ENCODE results near the gene ARHGAP24.
"Not testable (repeated sequence)": the region's sequence is repeated elsewhere in the genome, so short reads cannot be mapped to it uniquely, and the experiment has no call there.

Gene ARHGAP24

DNA sequence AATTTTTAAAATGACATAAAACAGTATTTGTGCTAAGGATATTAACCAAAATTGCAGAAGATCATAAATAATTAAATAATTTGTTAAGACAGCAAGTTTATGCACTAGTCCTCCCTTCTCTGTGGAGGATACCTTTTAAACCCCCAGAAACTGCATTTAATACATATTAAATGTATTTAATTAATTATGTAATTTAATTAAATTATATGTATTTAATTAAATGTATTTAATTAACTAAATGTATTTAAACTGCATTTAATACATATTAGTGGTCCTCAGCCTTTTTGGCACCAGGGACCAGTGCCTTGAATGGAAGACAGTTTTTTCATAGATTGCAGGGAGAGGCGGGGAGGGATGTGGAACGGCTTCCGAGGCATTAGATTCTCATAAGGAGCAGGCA lies 404.6 kb downstream of the ARHGAP24 start:
- Histone ChIP-seq H3K4me1 (ENCODE audit: control insufficient read depth in 1 of 2, insufficient read depth in 2 of 2, low read length in 2 of 2) (peaks cover 0 to 6% of the 10 kb centered on the region in 2 donors), H3K36me3 (ENCODE audit: control insufficient read depth in 1 of 2, insufficient read depth in 2 of 2, low read length in 2 of 2) (no peaks in the 10 kb centered on the region), H3K4me3 (ENCODE audit: low read depth in 1 of 2, low read length in 2 of 2) (no peak overlapping the region), H3K9ac (ENCODE audit: low read depth in 1 of 2, low read length in 2 of 2) (no peak overlapping the region), H3K9me3 (ENCODE audit: control insufficient read depth in 1 of 2, low read length in 2 of 2) (no peaks in the 10 kb centered on the region), H3K27ac (ENCODE audit: low read depth, low read length) (no peak overlapping the region), H3K27me3 (ENCODE audit: control insufficient read depth in 1 of 2, insufficient read depth in 2 of 2, low read length in 2 of 2) (no peaks in the 10 kb centered on the region)

- no peaks in the 10 kb centered on the region for H3K36me3 ChIP-seq (ENCODE audit: control insufficient read depth in 1 of 2, insufficient read depth in 2 of 2, low read length in 2 of 2)
- no peaks in the 10 kb centered on the region for H3K9me3 ChIP-seq (ENCODE audit: control insufficient read depth in 1 of 2, low read length in 2 of 2)
Measured at GRCh38 chr4:85883180-85883579, 408.2 kb downstream of the ARHGAP24 start.

GRCh38 chr4:85884251-85884650 lies 409.3 kb downstream of the ARHGAP24 start:
- peaks cover 0 to 6% of the 10 kb centered on the region in 2 donors for H3K4me1 ChIP-seq (ENCODE audit: control insufficient read depth in 1 of 2, insufficient read depth in 2 of 2, low read length in 2 of 2)
- H3K4me3 ChIP-seq (ENCODE audit: low read depth in 1 of 2, low read length in 2 of 2), result no peak overlapping the region
- H3K9me3 ChIP-seq (ENCODE audit: control insufficient read depth in 1 of 2, low read length in 2 of 2), result no peaks in the 10 kb centered on the region
- H3K27me3 ChIP-seq (ENCODE audit: control insufficient read depth in 1 of 2, insufficient read depth in 2 of 2, low read length in 2 of 2), result no peaks in the 10 kb centered on the region
- H3K9ac ChIP-seq (ENCODE audit: low read depth in 1 of 2, low read length in 2 of 2), result no peak overlapping the region
- H3K36me3 ChIP-seq (ENCODE audit: control insufficient read depth in 1 of 2, insufficient read depth in 2 of 2, low read length in 2 of 2), result no peaks in the 10 kb centered on the region
- no peak overlapping the region for H3K27ac ChIP-seq (ENCODE audit: low read depth, low read length)

More at GRCh38 chr4:85883180-85883579, 408.2 kb downstream of the ARHGAP24 start:
- Histone ChIP-seq H3K4me3 (ENCODE audit: low read depth in 1 of 2, low read length in 2 of 2) (no peak overlapping the region), H3K27me3 (ENCODE audit: control insufficient read depth in 1 of 2, insufficient read depth in 2 of 2, low read length in 2 of 2) (no peaks in the 10 kb centered on the region), H3K27ac (ENCODE audit: low read depth, low read length) (no peak overlapping the region), H3K9ac (ENCODE audit: low read depth in 1 of 2, low read length in 2 of 2) (no peak overlapping the region), H3K4me1 (ENCODE audit: control insufficient read depth in 1 of 2, insufficient read depth in 2 of 2, low read length in 2 of 2) (peaks cover 0 to 6% of the 10 kb centered on the region in 2 donors)

- no peak overlapping the region for H3K9ac ChIP-seq (ENCODE audit: low read depth in 1 of 2, low read length in 2 of 2)
- H3K27me3 ChIP-seq (ENCODE audit: control insufficient read depth in 1 of 2, insufficient read depth in 2 of 2, low read length in 2 of 2), result no peaks in the 10 kb centered on the region
- H3K27ac ChIP-seq (ENCODE audit: low read depth, low read length), result no peak overlapping the region
- no peaks in the 10 kb centered on the region for H3K36me3 ChIP-seq (ENCODE audit: control insufficient read depth in 1 of 2, insufficient read depth in 2 of 2, low read length in 2 of 2)
- H3K4me1 ChIP-seq (ENCODE audit: control insufficient read depth in 1 of 2, insufficient read depth in 2 of 2, low read length in 2 of 2), result peaks cover 0 to 16% of the 10 kb centered on the region in 2 donors
- H3K4me3 ChIP-seq (ENCODE audit: low read depth in 1 of 2, low read length in 2 of 2), result no peak overlapping the region
- H3K9me3 ChIP-seq (ENCODE audit: control insufficient read depth in 1 of 2, low read length in 2 of 2), result no peaks in the 10 kb centered on the region
Measured at GRCh38 chr4:85886665-85887064, 411.7 kb downstream of the ARHGAP24 start.

DNA sequence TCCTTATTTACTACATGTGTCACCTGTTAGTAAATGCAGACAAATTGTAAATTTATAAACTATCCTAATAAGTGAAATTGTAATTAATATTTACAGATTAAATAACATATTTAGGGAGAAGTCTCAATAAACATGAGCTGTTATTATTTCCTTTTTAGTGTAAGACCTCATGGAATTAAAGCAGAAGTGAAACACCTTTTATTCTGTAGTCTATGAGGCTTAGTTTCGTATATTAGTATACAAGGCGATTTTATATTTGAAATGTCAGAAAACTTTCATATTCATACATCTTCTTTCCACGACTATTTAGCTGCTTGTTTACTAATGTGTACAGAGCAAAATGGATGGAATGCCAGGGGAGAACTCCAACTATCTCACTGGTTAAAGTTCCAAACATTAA lies 414.4 kb downstream of the ARHGAP24 start:
- H3K36me3 ChIP-seq (ENCODE audit: control insufficient read depth in 1 of 2, insufficient read depth in 2 of 2, low read length in 2 of 2), result no peaks in the 10 kb centered on the region
- no peaks in the 10 kb centered on the region for H3K27me3 ChIP-seq (ENCODE audit: control insufficient read depth in 1 of 2, insufficient read depth in 2 of 2, low read length in 2 of 2)
- H3K9me3 ChIP-seq (ENCODE audit: control insufficient read depth in 1 of 2, low read length in 2 of 2), result no peaks in the 10 kb centered on the region
- H3K27ac ChIP-seq (ENCODE audit: low read depth, low read length), result no peak overlapping the region
- H3K9ac ChIP-seq (ENCODE audit: low read depth in 1 of 2, low read length in 2 of 2), result no peak overlapping the region
- peaks cover 0 to 9% of the 10 kb centered on the region in 2 donors for H3K4me1 ChIP-seq (ENCODE audit: control insufficient read depth in 1 of 2, insufficient read depth in 2 of 2, low read length in 2 of 2)
- no peak overlapping the region for H3K4me3 ChIP-seq (ENCODE audit: low read depth in 1 of 2, low read length in 2 of 2)

GRCh38 chr4:85895755-85896154 lies 420.8 kb downstream of the ARHGAP24 start:
- Histone ChIP-seq H3K9me3 (ENCODE audit: control insufficient read depth in 1 of 2, low read length in 2 of 2) (no peaks in the 10 kb centered on the region), H3K27me3 (ENCODE audit: control insufficient read depth in 1 of 2, insufficient read depth in 2 of 2, low read length in 2 of 2) (no peaks in the 10 kb centered on the region), H3K4me1 (ENCODE audit: control insufficient read depth in 1 of 2, insufficient read depth in 2 of 2, low read length in 2 of 2) (no peaks in the 10 kb centered on the region), H3K9ac (ENCODE audit: low read depth in 1 of 2, low read length in 2 of 2) (no peak overlapping the region), H3K27ac (ENCODE audit: low read depth, low read length) (no peak overlapping the region), H3K36me3 (ENCODE audit: control insufficient read depth in 1 of 2, insufficient read depth in 2 of 2, low read length in 2 of 2) (no peaks in the 10 kb centered on the region), H3K4me3 (ENCODE audit: low read depth in 1 of 2, low read length in 2 of 2) (no peak overlapping the region)

GRCh38 chr4:85898231-85898630 lies 423.3 kb downstream of the ARHGAP24 start:
- no peak overlapping the region for H3K4me3 ChIP-seq (ENCODE audit: low read depth in 1 of 2, low read length in 2 of 2)

GRCh38 chr4:85901500-85901899 lies 426.6 kb downstream of the ARHGAP24 start:
- Histone ChIP-seq H3K9me3 (ENCODE audit: control insufficient read depth in 1 of 2, low read length in 2 of 2) (no peaks in the 10 kb centered on the region), H3K9ac (ENCODE audit: low read depth in 1 of 2, low read length in 2 of 2) (no peak overlapping the region), H3K36me3 (ENCODE audit: control insufficient read depth in 1 of 2, insufficient read depth in 2 of 2, low read length in 2 of 2) (no peaks in the 10 kb centered on the region), H3K27me3 (ENCODE audit: control insufficient read depth in 1 of 2, insufficient read depth in 2 of 2, low read length in 2 of 2) (no peaks in the 10 kb centered on the region), H3K27ac (ENCODE audit: low read depth, low read length) (no peak overlapping the region), H3K4me3 (ENCODE audit: low read depth in 1 of 2, low read length in 2 of 2) (no peak overlapping the region), H3K4me1 (ENCODE audit: control insufficient read depth in 1 of 2, insufficient read depth in 2 of 2, low read length in 2 of 2) (peaks cover 4 to 6% of the 10 kb centered on the region in 2 donors)

More at GRCh38 chr4:85898231-85898630, 423.3 kb downstream of the ARHGAP24 start:
- Histone ChIP-seq H3K27me3 (ENCODE audit: control insufficient read depth in 1 of 2, insufficient read depth in 2 of 2, low read length in 2 of 2) (no peaks in the 10 kb centered on the region), H3K27ac (ENCODE audit: low read depth, low read length) (no peak overlapping the region), H3K36me3 (ENCODE audit: control insufficient read depth in 1 of 2, insufficient read depth in 2 of 2, low read length in 2 of 2) (no peaks in the 10 kb centered on the region), H3K9ac (ENCODE audit: low read depth in 1 of 2, low read length in 2 of 2) (no peak overlapping the region), H3K4me1 (ENCODE audit: control insufficient read depth in 1 of 2, insufficient read depth in 2 of 2, low read length in 2 of 2) (no peaks in the 10 kb centered on the region), H3K9me3 (ENCODE audit: control insufficient read depth in 1 of 2, low read length in 2 of 2) (no peaks in the 10 kb centered on the region)

DNA sequence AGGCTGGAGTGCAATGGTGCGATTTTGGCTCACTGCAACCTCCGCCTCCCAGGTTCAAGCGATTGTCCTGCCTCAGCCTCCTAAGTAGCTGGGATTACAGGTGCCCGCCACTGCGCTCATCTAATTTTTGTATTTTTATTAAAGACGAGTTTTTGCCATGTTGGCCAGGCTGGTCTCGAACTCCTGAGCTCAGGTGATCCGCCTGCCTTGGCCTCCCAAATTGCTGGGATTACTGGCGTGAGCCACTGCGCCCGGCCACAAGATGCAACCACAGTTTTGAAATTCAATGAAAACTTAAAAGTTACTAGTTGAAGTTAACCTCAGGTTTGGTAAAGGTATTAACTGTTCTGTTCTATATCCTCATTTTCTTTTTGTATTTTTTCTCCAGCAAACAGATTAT lies 427.7 kb downstream of the ARHGAP24 start:
- H3K9ac ChIP-seq (ENCODE audit: low read depth in 1 of 2, low read length in 2 of 2); H3K4me3 ChIP-seq (ENCODE audit: low read depth in 1 of 2, low read length in 2 of 2); H3K27ac ChIP-seq (ENCODE audit: low read depth, low read length); H3K36me3 ChIP-seq (ENCODE audit: control insufficient read depth in 1 of 2, insufficient read depth in 2 of 2, low read length in 2 of 2); H3K9me3 ChIP-seq (ENCODE audit: control insufficient read depth in 1 of 2, low read length in 2 of 2); H3K27me3 ChIP-seq (ENCODE audit: control insufficient read depth in 1 of 2, insufficient read depth in 2 of 2, low read length in 2 of 2): not testable (repeated sequence)
- H3K4me1 ChIP-seq (ENCODE audit: control insufficient read depth in 1 of 2, insufficient read depth in 2 of 2, low read length in 2 of 2), result peaks cover 4 to 10% of the 10 kb centered on the region in 2 donors

- H3K27ac ChIP-seq (ENCODE audit: low read depth, low read length), result no peak overlapping the region
- peaks cover 4 to 10% of the 10 kb centered on the region in 2 donors for H3K4me1 ChIP-seq (ENCODE audit: control insufficient read depth in 1 of 2, insufficient read depth in 2 of 2, low read length in 2 of 2)
- no peaks in the 10 kb centered on the region for H3K27me3 ChIP-seq (ENCODE audit: control insufficient read depth in 1 of 2, insufficient read depth in 2 of 2, low read length in 2 of 2)
- no peak overlapping the region for H3K9ac ChIP-seq (ENCODE audit: low read depth in 1 of 2, low read length in 2 of 2)
- H3K36me3 ChIP-seq (ENCODE audit: control insufficient read depth in 1 of 2, insufficient read depth in 2 of 2, low read length in 2 of 2), result no peaks in the 10 kb centered on the region
- H3K9me3 ChIP-seq (ENCODE audit: control insufficient read depth in 1 of 2, low read length in 2 of 2), result no peaks in the 10 kb centered on the region
- H3K4me3 ChIP-seq (ENCODE audit: low read depth in 1 of 2, low read length in 2 of 2), result no peak overlapping the region
Measured at GRCh38 chr4:85905761-85906160, 430.8 kb downstream of the ARHGAP24 start.

GRCh38 chr4:85907001-85907400 lies 432.1 kb downstream of the ARHGAP24 start:
- Histone ChIP-seq H3K27me3 (ENCODE audit: control insufficient read depth in 1 of 2, insufficient read depth in 2 of 2, low read length in 2 of 2) (no peaks in the 10 kb centered on the region), H3K9ac (ENCODE audit: low read depth in 1 of 2, low read length in 2 of 2) (no peak overlapping the region), H3K4me1 (ENCODE audit: control insufficient read depth in 1 of 2, insufficient read depth in 2 of 2, low read length in 2 of 2) (peaks cover 4 to 10% of the 10 kb centered on the region in 2 donors), H3K27ac (ENCODE audit: low read depth, low read length) (no peak overlapping the region), H3K36me3 (ENCODE audit: control insufficient read depth in 1 of 2, insufficient read depth in 2 of 2, low read length in 2 of 2) (no peaks in the 10 kb centered on the region), H3K4me3 (ENCODE audit: low read depth in 1 of 2, low read length in 2 of 2) (no peak overlapping the region), H3K9me3 (ENCODE audit: control insufficient read depth in 1 of 2, low read length in 2 of 2) (no peaks in the 10 kb centered on the region)

All from duodenal mucosa (tissue), 2 donors.